ENCODE measurements around the gene IPPK.
"Not testable (repeated sequence)": the region's sequence is repeated elsewhere in the genome, so short reads cannot be mapped to it uniquely, and the experiment has no call there.

The IPPK gene

DNA sequence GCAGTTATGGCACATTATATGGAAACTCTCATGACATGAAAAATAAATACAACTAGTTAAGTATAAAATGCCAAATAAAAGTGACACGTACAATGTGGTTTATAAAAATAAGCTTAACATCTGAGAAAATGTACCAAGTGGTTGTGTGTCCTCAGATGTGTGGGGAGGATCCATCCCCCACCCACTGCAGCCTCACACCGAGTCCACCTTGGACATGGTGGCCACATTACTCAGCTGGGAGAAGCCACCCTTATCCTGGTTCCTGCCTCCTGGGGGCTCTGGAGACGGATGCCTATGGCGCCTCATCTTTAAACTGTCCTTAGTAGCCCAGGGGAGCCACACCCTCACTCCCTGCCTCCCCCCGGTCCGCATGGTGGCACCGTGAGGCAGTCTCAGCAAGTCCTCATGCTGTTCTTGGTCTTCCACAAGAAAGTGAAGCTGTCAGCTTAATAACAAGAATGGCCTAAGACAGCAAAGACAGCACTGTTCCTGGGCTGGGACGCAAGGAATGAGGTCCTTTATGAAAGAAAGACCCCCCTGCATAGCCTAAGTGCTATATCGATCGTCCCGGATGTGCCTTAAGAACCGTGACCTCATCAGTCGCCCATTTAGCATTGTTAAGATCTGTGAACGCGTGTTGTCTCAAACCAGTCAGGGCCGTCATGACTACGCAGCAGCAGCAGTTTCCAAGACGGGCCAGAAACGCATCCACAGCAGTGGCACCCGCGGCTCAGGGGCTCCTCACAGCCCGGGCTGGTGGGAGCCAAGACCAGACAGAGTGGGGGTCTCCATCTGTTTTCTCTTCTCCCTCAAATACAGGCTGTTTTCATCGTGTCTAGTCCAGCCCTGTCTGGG is 56.4 kb downstream of the IPPK start:
- no peak for DNase-seq (ENCODE audit: low read depth)

DNA sequence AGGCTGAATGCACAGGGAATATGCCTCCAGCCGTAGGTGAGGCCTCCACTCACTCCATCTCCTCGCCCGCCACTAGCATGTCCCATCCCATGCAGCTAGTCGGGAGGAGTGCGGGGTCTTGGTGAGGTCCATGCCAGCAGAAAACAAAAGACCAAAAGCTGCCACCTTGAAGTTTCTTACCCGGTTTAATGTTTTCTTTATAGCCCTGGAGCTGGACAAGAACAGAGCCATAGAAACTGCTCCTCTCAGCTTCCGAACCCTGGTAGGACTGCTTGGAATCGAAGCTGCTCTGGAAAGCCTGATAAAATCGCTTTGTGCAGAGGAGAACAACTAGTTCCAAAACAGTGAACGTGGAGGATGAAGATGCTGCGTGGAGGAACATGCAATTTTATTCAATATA is 57.1 kb downstream of the IPPK start:
- no peak for DNase-seq (ENCODE audit: low read depth)

- no peak for DNase-seq (ENCODE audit: low read depth)
Measured at GRCh38 chr9:92612292-92612691, 57.6 kb downstream of the IPPK start.

DNA sequence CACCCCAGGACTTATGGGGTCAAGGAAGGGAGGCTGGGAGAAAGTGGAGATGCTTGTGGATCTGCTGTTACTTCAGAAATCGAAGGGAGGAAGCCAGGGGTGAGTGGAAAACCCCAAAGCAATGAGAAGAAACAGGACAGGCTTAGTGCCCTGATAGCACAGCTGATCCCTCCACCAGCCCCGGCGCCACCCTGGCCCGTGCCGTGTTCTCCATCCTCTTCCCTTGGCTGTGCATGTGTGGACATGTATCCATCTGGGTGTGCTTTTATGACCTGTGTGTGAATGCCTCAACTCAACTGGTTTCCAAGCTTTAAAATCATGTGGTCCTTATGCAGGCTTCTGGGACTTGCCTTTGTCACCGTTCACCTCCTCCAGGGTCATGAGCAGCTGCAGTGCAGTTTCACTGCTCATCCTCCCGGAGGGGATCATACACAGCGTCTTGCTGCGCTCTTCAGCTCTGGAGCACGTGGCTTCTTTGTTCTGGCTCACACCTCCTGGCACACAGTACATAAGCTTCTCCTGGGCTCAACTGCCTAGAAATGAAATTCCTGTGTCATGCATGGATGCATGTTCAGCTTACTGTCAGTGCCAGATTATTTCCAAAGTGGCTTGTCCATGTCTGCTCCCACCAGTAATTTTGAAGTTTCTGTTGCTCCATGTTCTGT is 58.2 kb downstream of the IPPK start:
- no peak for DNase-seq (ENCODE audit: low read depth)

GRCh38 chr9:92610470-92611420 is 59.2 kb downstream of the IPPK start:
- DNase-seq (ENCODE audit: low read depth) = no peak

DNA sequence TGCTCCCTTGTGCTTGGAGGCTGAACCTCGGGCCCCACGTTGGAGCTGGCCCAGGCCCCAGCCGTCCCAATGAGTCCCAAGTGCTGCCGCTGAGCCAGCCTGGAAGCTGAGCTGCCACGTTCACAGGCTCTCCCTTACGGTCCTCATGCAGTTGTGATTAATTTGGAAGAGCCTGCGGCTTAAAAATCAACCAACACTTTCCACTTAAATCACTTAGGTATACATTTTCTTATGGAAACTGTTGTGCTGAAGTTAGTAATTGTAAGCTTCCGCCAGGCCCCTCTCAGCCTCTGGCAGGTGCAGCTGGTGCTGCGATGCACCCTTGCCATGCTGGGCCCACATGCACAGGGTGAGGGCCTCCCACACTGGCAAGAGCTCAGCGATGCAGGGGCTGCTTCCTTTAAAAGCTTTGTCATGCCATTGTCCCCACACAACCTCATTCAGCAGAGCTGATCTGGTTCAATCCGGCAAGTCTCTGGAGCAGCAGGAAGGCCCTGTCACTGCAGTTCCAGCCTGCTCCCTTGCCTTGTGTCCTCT is 61.0 kb downstream of the IPPK start:
- no peak for DNase-seq (ENCODE audit: low read depth)

DNA sequence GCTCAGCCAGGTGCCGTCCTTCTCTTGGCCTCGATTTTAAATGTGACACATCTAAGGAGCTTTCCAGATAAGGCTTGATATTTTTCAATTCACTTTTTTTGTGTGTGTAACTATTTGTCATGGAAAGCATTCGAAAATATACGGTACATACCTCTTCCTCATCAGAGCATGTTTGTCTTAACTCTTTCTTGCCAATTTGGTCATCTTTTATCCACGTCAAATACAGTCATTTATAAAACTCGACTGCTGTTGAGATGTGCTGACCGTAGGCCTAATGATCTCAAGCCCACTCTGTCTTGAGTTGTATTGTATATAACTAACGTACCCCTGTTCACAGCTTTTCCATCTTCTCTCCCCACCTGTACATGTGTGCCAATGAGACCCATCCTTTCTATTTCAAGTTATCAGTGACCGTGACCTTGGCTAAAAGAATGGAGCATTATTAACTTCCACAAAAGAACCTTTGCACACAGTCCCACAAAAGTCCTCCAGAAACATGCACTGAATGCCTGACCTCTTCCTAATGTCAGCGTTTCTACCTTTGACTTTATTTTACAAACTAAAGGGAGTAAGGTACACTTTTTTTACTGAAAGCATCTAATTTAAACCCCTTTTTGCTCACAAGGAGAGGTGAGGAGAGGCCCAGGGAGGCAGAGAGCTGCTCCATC is 61.6 kb downstream of the IPPK start:
- DNase-seq (ENCODE audit: low read depth) = no peak

GRCh38 chr9:92607773-92608172 is 62.2 kb downstream of the IPPK start:
- DNase-seq (ENCODE audit: low read depth) = no peak

GRCh38 chr9:92607088-92607487 is 62.8 kb downstream of the IPPK start:
- no peak for DNase-seq (ENCODE audit: low read depth)

DNA sequence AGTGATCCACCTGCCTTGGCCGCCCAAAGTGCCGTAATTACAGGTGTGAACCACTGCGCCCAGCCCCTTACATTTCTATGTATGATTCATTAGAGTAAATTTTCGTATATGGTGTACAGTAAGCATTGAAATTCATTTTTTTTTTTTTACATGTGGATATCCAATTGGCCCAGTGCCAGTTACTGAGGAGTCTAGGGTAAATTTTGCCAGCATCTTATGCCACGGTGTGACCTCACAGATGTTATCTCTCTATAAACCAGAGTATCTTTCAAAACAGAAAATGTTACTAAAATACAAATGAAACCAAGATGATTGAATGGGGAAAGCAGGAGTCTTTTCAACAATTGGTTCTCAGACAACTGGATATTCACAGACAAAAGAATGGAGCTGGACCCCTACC is 64.7 kb downstream of the IPPK start:
- DNase-seq (ENCODE audit: low read depth) = no peak

GRCh38 chr9:92603990-92604389 is 65.9 kb downstream of the IPPK start:
- DNase-seq (ENCODE audit: low read depth) = no peak

DNA sequence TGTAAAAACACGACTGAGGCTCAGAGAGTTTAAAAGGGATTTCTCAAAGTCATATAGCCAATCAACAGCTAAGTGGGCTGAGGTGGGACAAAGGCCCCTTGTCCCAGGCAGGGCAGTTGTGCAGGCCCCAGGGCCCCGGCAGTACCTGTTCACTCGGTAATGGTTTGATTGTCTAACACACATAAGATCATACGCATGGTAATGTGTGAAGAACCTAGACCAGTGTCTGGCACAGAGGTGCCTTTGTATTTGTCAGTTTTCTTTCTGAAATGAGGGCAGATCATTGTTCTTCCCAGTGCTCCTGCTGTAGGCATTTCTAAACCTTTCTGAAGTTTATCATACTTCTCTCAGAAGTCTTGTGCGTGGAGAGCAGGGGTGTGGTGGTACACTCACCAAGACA is 66.8 kb downstream of the IPPK start:
- no peak for DNase-seq (ENCODE audit: low read depth)

DNA sequence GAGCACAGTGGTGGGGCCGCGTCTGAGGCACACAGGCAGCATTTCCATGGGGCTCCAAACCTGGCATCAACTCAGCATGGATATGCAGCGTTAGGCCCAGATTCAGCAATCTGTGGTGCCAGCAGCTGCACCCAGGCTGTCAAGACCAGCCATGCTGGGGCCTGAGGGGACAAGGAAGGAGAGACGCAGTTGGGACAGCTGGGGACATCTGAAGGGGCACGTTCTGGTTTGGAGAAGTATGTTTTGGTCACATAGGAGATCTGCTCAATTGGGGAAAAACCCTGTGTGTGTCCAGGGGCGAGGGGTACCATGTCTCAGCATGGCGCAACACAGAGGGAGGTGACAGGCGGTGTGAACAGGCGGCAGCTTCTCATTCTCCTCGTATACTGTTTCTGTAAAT is 67.5 kb downstream of the IPPK start:
- no peak for DNase-seq (ENCODE audit: low read depth)

DNA sequence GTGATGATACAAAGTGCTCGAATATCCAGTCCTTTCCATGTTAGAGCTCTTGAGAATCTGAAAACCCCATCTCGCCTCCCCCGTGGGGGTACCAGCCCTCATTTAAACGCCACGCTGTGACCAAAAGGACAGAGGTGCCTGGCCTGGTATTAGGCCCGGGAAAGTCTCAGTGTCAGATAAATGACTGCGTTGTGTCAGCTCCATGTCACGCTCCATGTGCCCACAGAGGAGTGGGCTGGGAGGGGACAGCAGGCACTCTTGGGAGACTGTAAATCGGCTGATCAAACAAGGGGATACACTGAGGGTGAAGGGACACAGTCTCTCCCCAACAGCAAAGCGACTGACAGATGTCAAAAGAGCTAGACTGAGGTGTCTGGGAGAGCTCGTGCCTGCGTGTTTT is 68.5 kb downstream of the IPPK start:
- DNase-seq (ENCODE audit: low read depth) = no peak

- no peak for DNase-seq (ENCODE audit: low read depth)
Measured at GRCh38 chr9:92600462-92601261, 69.3 kb downstream of the IPPK start.

GRCh38 chr9:92599938-92600461 is 69.9 kb downstream of the IPPK start:
- no peak for DNase-seq (ENCODE audit: low read depth)

DNA sequence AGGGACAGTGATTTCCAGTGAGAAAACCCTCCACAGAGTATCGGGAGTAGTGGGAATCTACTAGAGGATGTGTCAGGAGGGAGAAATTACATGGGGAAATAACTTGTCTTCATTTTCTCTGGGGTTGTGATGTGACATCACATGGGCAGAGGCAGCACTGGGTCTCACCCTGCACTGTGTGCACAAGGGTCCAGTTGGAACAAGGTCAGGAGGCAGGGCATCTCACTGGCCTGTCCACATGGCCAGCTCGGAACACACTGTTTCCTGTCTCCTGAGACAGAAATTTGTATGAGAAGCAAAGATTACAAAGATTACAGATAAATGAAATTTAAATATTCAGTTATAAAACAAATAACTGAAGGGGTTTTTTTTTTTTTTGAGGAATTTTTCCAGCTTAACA is 71.5 kb downstream of the IPPK start:
- no peak for DNase-seq (ENCODE audit: low read depth)

DNA sequence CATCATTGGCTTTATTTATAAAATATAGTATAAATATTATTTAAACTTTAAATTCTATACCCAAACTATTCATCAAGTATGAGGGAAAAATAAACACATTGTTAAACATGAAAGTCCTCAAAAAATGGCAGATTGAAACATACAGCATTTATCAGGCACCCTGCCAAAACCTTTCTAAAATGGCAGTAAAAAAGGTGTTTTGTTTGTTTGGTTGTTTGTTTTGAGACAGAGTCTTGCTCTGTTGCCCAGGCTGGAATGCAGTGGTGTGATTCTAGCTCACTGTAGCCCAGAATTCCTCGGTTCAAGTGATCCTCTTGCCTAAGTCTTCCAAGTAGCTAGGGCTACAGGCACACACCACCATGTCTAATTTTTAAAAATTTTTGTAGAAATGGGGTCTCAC is 74.0 kb downstream of the IPPK start:
- no peak for DNase-seq (ENCODE audit: low read depth)

DNA sequence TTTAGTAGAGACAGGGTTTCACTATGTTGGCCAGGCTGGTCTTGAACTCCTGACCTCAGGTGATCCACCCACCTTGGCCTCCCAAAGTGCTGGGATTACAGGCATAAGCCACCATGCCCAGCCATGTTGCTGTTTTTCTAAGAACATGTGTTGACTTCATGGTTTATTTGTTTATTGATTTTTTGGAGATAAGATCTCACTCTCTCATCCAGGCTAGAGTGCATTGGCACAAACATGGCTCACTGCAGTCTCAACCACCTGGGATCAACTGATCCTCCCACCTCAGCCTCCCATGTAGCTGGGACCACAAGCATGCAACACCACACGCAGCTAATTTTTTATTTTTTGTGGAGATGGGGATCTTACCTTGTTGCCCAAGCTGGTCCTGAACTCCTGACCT is 74.9 kb downstream of the IPPK start:
- DNase-seq (ENCODE audit: low read depth) = not testable (repeated sequence)

Measured in activated T-helper 9 cell treated with anti-CD3 and anti-CD28 coated beads, Interleukin-2, amount 50 U/mL, for 16 hours (primary cell).